GM19395 (cell line): ENCODE results near the gene OXCT2.
"Not testable (repeated sequence)": the region's sequence is repeated elsewhere in the genome, so short reads cannot be mapped to it uniquely, and the experiment has no call there.

Experiments
- ATAC-seq: cut with Tn5 transposase; IDR thresholded peaks from one replicate; pipeline ENCODE4 v1.9.1; 2021; ENCODE audit warnings: mild to moderate bottlenecking, moderate library complexity; ENCODE audit not compliant: unreplicated experiment

Gene OXCT2

GRCh38 chr1:39787964-39788363 lies 16.8 kb upstream of the OXCT2 start:
- ATAC-seq: not testable (repeated sequence)

GRCh38 chr1:39787468-39787867 lies 16.3 kb upstream of the OXCT2 start:
- ATAC-seq: no peak

- ATAC-seq: not testable (repeated sequence)
Observed at GRCh38 chr1:39787108-39787375, 15.9 kb upstream of the OXCT2 start.

GRCh38 chr1:39786303-39787107 lies 15.4 kb upstream of the OXCT2 start:
- not testable (repeated sequence) for ATAC-seq

- not testable (repeated sequence) for ATAC-seq
Observed at GRCh38 chr1:39782685-39783084, 11.5 kb upstream of the OXCT2 start.

GRCh38 chr1:39782103-39782502 lies 11.0 kb upstream of the OXCT2 start:
- ATAC-seq: no peak

- no peak for ATAC-seq
Observed at GRCh38 chr1:39781349-39781715, 10.2 kb upstream of the OXCT2 start.

GRCh38 chr1:39779821-39780220 lies 8.7 kb upstream of the OXCT2 start:
- ATAC-seq: no peak

GRCh38 chr1:39779137-39779536 lies 8.0 kb upstream of the OXCT2 start:
- no peak for ATAC-seq

GRCh38 chr1:39778463-39779099 lies 7.4 kb upstream of the OXCT2 start:
- not testable (repeated sequence) for ATAC-seq

- not testable (repeated sequence) for ATAC-seq
Observed at GRCh38 chr1:39777896-39778295, 6.7 kb upstream of the OXCT2 start.

- no peak for ATAC-seq
Observed at GRCh38 chr1:39777306-39777705, 6.2 kb upstream of the OXCT2 start.

GRCh38 chr1:39776886-39777285 lies 5.7 kb upstream of the OXCT2 start:
- ATAC-seq: no peak

- peak; percentile 54 for ATAC-seq
Observed at GRCh38 chr1:39776400-39776713, 5.2 kb upstream of the OXCT2 start.

GRCh38 chr1:39775676-39776399 lies 4.7 kb upstream of the OXCT2 start:
- peak; percentile 51 for ATAC-seq

- ATAC-seq: not testable (repeated sequence)
Observed at GRCh38 chr1:39775141-39775540, 4.0 kb upstream of the OXCT2 start.

- not testable (repeated sequence) for ATAC-seq
Observed at GRCh38 chr1:39773369-39773979, 2.3 kb upstream of the OXCT2 start.

GRCh38 chr1:39770100-39771021 lies 787 bp downstream of the OXCT2 start:
- ATAC-seq: not testable (repeated sequence)

- not testable (repeated sequence) for ATAC-seq
Observed at GRCh38 chr1:39769502-39769901, 1.6 kb downstream of the OXCT2 start.

- not testable (repeated sequence) for ATAC-seq
Observed at GRCh38 chr1:39766466-39766865, 4.7 kb downstream of the OXCT2 start.

- ATAC-seq: not testable (repeated sequence)
Observed at GRCh38 chr1:39764512-39764911, 6.6 kb downstream of the OXCT2 start.
